ENCODE data around the gene SLCO2A1.

SLCO2A1 gene

DNA sequence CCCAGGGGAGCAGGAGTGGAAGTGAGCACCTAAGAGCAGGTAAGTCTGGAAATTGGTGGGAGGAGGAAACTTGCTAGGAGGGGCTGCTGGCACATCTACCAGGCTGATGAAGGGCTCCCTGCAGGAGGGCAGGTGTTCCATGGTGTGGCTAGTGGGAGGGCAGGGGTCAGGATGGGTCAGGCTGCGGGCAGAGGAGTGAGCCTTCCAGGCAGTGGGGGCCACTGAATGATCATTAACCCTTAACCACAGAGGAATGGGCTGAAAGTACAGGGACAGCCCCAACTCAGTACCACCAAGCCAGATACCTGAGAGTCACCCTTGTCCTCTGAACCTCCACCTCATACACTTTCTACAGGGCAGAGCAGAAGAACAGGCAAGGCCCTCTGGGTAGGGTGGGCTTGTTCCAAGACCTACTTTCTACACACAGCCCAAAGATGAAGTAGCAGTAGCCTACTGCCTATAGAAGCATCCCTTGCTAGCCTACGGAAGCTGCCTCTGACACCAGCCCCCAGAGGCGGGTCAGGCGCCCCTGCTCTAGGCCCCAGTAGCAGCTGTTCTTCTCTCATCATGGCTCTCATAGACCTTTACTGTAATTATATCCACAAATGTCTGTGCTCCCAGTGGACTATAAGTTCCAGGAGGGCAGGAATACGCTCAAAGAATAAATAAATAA lies 138.6 kb downstream of the SLCO2A1 start:
- no peak for DNase-seq (ENCODE audit: low read depth)
- H3K4me3 ChIP-seq (replicated peaks; ENCODE audit: low read depth, low read length) = no peak overlapping the region
- TF ChIP-seq, protein P1, sequence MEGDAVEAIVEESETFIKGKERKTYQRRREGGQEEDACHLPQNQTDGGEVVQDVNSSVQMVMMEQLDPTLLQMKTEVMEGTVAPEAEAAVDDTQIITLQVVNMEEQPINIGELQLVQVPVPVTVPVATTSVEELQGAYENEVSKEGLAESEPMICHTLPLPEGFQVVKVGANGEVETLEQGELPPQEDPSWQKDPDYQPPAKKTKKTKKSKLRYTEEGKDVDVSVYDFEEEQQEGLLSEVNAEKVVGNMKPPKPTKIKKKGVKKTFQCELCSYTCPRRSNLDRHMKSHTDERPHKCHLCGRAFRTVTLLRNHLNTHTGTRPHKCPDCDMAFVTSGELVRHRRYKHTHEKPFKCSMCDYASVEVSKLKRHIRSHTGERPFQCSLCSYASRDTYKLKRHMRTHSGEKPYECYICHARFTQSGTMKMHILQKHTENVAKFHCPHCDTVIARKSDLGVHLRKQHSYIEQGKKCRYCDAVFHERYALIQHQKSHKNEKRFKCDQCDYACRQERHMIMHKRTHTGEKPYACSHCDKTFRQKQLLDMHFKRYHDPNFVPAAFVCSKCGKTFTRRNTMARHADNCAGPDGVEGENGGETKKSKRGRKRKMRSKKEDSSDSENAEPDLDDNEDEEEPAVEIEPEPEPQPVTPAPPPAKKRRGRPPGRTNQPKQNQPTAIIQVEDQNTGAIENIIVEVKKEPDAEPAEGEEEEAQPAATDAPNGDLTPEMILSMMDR (IDR thresholded peaks at IDR 0.05; ENCODE audit: low read length, missing control alignments) = no peak

DNA sequence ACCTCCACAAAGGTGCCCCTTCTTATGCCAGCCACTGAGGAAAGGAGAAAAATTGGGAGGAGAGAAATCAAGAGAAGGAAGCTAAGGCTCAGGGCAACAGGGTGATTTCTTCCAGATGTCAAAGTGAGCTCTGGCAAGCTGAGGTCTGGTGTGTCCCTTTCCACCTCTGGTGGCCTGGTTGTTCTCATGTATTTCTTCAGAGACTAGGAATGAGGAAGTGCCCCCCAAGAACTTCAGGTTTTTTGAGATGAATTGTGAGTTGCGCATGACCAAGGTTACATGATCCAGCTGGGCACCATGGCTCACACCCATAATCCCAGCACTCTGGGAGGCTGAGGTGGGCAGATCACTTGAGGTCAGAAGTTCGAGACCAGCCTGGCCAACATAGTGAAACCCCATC lies 139.7 kb downstream of the SLCO2A1 start:
- TF ChIP-seq, protein P1 (IDR thresholded peaks at IDR 0.05; ENCODE audit: low read length, missing control alignments) = no peak
- DNase-seq (ENCODE audit: low read depth) = no peak
- no peak overlapping the region for H3K4me3 ChIP-seq (replicated peaks; ENCODE audit: low read depth, low read length)

DNA sequence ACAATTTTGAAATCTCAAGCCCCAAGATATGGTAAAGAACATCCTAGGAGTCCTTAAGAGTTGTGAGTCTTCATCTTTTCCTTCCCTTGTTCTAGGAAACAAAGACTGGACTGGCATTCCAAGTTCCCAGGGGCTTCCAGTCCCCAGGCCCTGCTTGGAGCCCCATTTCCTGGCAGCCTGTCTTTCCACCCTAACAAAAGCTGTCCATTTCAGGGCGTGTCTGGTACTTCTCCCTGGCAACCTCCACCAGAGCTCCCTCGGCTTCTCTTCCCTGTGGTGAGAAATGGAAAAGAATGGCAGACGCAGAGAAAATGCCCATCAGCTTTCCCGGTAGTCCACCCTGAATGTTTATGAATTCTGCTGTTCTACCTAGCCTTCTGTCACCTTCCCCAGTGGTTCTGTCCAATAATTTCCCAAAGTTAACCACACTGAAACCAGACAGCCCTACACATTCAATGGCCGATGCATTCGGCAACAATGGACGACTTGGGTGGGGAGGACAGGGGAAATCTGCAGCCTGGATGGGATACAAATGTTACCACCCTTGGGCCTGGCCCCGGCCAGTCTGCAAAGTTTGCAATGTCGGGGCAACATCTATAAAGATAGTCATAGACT lies 140.9 kb downstream of the SLCO2A1 start:
- no peak overlapping the region for H3K4me3 ChIP-seq (replicated peaks; ENCODE audit: low read depth, low read length)
- TF ChIP-seq, protein P1 (IDR thresholded peaks at IDR 0.05; ENCODE audit: low read length, missing control alignments) = no peak
- DNase-seq (ENCODE audit: low read depth) = no peak

DNA sequence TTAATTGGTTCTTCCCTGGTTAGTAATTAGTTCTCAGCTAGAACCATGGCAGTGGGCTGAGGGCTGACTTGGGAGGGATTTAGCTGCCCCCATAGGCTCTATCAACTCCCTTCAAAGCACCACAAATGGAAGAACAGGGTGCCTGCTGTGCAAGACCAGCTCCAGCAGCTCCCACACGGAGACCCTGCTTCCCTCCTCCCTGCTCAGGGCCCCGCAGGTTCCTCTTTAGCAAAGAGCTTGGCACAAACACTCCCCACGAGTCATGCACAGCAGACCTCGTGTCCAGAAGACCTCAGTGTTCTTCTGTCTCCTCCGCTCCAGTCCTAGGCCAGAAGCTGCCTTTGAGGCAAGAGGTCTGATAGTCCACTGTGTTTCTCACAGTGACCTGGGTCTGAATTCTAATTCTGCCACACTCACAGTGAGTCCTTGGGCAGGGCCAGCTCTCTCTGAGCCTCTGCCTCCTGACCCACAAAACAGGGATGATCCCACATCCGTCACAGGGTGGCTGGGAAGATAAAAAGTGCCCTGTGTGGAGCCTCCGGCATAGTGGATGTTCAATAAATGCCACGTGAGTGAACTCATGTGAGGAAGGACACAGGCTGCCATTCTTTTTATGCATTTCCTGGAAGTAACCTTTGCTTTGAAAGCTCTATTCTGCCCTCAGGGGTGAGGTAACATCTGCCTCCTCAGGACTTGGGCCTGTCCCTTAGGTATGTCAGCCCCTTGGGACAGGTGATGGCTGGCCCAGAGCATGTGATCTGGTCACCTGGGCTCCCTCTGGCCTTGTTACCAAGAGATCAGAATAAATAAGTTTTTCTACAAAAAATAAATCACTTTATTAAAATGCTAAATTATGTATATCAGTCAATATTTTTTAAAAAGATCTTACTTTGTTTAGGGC lies 141.7 kb downstream of the SLCO2A1 start:
- DNase-seq (ENCODE audit: low read depth) = peak; percentile 14
- TF ChIP-seq, protein P1 (IDR thresholded peaks at IDR 0.05; ENCODE audit: low read length, missing control alignments) = no peak
- H3K4me3 ChIP-seq (replicated peaks; ENCODE audit: low read depth, low read length) = no peak overlapping the region

DNA sequence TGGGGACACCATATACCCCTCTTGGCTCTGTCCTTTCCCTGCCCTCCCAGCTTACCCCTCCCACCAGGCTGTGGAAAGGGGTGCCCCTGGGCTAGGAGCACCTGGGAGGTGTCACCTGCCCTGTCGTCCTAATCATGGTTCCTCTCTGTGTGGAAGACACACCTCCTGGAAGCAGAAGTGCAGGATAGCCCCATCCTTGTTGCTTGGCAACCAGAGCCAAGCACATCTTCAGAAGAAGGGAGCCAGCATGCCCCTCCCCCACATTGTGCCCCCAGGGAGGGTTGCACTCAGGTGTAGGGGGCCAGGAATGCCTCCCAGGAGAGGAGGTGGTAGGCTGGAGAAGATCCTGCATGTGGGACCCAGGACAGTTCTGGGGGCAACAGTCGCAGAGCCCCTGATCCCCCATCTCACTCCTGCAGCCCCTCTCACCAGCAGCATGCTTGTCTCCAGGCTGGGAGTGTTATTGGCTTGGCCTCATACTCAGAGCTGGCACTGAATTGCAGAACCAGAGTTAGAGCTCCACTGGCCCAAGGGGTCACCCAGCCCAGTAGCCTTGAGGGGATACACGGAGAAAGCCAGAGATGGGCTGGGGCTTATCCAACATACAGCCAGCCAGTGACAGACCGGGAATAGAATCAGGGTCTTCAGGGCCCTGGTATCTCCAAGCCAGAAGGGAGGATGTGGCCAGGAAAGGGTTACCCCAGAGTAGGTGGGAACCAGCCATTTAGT lies 142.5 kb downstream of the SLCO2A1 start:
- TF ChIP-seq, protein P1 (IDR thresholded peaks at IDR 0.05; ENCODE audit: low read length, missing control alignments) = no peak
- H3K4me3 ChIP-seq (replicated peaks; ENCODE audit: low read depth, low read length) = no peak overlapping the region
- DNase-seq (ENCODE audit: low read depth) = no peak

DNA sequence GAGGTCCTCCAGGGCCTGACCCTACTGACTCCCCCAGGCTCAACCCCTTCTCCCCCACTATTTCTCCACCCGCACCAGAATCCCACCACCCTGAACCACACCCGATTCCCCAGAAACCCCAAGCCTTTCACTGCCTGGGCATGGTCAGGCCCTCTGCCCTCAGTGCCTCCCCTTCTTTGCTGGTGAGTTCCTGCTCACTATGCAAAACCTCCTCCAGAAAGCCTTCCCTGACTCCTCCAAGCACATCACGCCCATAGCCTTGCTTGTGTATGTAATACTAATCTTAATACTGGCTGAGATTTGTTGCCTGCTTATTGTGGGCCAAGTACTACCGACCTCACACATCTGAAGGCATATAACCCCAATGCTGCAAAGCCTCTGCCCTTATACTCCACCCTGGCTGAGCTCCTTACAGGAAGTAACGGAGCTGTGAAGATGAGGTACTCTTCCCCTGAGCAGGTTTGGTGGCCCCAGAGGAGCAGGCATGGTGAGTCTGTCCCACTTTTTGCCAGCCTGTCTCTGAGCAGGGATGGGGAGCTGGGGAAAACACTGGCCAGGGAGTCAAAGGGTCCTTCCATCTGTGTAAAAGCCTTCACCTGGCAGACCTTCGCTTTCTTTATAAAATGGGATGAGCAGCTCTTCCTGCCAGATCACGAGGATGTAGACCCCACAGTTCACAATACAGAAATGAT lies 143.5 kb downstream of the SLCO2A1 start:
- H3K4me3 ChIP-seq (replicated peaks; ENCODE audit: low read depth, low read length) = no peak overlapping the region
- no peak for DNase-seq (ENCODE audit: low read depth)
- TF ChIP-seq, protein P1 (IDR thresholded peaks at IDR 0.05; ENCODE audit: low read length, missing control alignments) = no peak

Measured in fibroblast of pulmonary artery (primary cell).